K562 (cell line): ENCODE data around the gene LIPT2. TPM values are rescaled to one million over a fixed set of nuclear protein-coding genes. Genes with fewer than 3 reads are reported as not detected.

ENCODE experiments used
- ARID1B ChIP-seq: fragments of 450-650 bp; IDR thresholded peaks from 2 replicates; pipeline ENCODE4 v1.6.1; 2016; ENCODE audit warnings: antibody characterized with exemption, mild to moderate bottlenecking, inconsistent platforms
- BRD9 ChIP-seq: fragments of 450-650 bp; IDR thresholded peaks from 2 replicates; pipeline ENCODE4 v1.6.1; 2018; ENCODE audit warnings: low read depth; ENCODE audit not compliant: partially characterized antibody
- CBX3 ChIP-seq, 2 experiments: IDR thresholded peaks; 1 replicate in 1 of 2; 2 replicates in 1 of 2; pipeline ENCODE4 v1.6.1; 2012; ENCODE audit warnings: inconsistent platforms in 2 of 2, low read length in 2 of 2, borderline replicate concordance in 1 of 2, control low read depth in 1 of 2
- CTBP1 ChIP-seq: fragments of 450-650 bp; IDR thresholded peaks from 2 replicates; pipeline ENCODE4 v1.6.1; 2016; ENCODE audit warnings: borderline replicate concordance
- DPF2 ChIP-seq: fragments of 450-650 bp; IDR thresholded peaks from 2 replicates; pipeline ENCODE4 v1.6.1; 2016
- HNRNPUL1 ChIP-seq: fragments of 200-400 bp; formaldehyde crosslinking; IDR thresholded peaks from 2 replicates; pipeline ENCODE4 v1.6.1; 2017; ENCODE audit warnings: low read length
- KDM5B ChIP-seq: fragments of 200-600 bp; sonication (generic); IDR thresholded peaks from 2 replicates; pipeline ENCODE4 v1.6.1; 2012; ENCODE audit warnings: low read depth, mild to moderate bottlenecking, moderate library complexity, low read length, control low read depth, inconsistent platforms; ENCODE audit not compliant: insufficient replicate concordance
- KLF13 ChIP-seq: fragments of 450-650 bp; IDR thresholded peaks from 2 replicates; pipeline ENCODE4 v1.6.1; 2016; ENCODE audit warnings: missing genetic modification characterization, low read depth, mild to moderate bottlenecking, missing compliant biosample characterization, moderate library complexity, borderline replicate concordance
- MCM3 ChIP-seq: fragments of 450-650 bp; IDR thresholded peaks from 2 replicates; pipeline ENCODE4 v1.6.1; 2016
- MED1 ChIP-seq: sonication (generic); formaldehyde crosslinking; IDR thresholded peaks from 2 replicates; pipeline ENCODE4 v1.8.1; 2023; ENCODE audit warnings: missing genetic modification reagents, borderline replicate concordance
- MYC ChIP-seq, 2 experiments: fragments of 250-450 bp in 1 of 2; sonication (Bioruptor Pico) in 1 of 2; IDR thresholded peaks; 2 replicates each; pipeline versions ENCODE4 v1.5.1 to v1.6.1; 2012 to 2021; ENCODE audit warnings: low read depth in 2 of 2, borderline replicate concordance in 1 of 2, improper control_type of control experiment in 1 of 2, low read length in 1 of 2, mild to moderate bottlenecking in 1 of 2, moderate library complexity in 1 of 2
- PHF21A ChIP-seq: fragments of 450-650 bp; IDR thresholded peaks from 2 replicates; pipeline ENCODE4 v1.6.1; 2017; ENCODE audit warnings: low read depth, borderline replicate concordance
- PTTG1 ChIP-seq: fragments of 450-650 bp; IDR thresholded peaks from 2 replicates; pipeline ENCODE4 v1.6.1; 2016; ENCODE audit warnings: low read depth, mild to moderate bottlenecking, missing genetic modification characterization, missing compliant biosample characterization
- PYGO2 ChIP-seq: fragments of 450-650 bp; IDR thresholded peaks from 2 replicates; pipeline ENCODE4 v1.6.1; 2016; ENCODE audit warnings: mild to moderate bottlenecking, missing genetic modification characterization, moderate library complexity, missing compliant biosample characterization
- RNF2 ChIP-seq: sonication (generic); IDR thresholded peaks from 2 replicates; pipeline ENCODE4 v1.6.1; 2016
- TCFL5 ChIP-seq: fragments of 250-450 bp; sonication (Bioruptor Pico); conservative IDR thresholded peaks from 2 replicates; pipeline ENCODE4 v1.6.1; 2021; ENCODE audit warnings: mild to moderate bottlenecking, moderate library complexity, matching md5 sums
- TEAD1 ChIP-seq, 2 experiments: fragments of 450-650 bp in 1 of 2; sonication (generic) in 1 of 2; formaldehyde crosslinking; IDR thresholded peaks; 2 replicates each; pipeline versions ENCODE4 v1.4.0 to v1.8.0; 2020 to 2022; ENCODE audit warnings: mild to moderate bottlenecking in 2 of 2, missing genetic modification reagents in 1 of 2
- TOE1 ChIP-seq, 2 experiments: fragments of 450-650 bp in 1 of 2; sonication (generic) in 1 of 2; formaldehyde crosslinking in 1 of 2; IDR thresholded peaks; 2 replicates each; pipeline versions ENCODE4 v1.7.1 to v1.8.0; 2016 to 2022; ENCODE audit warnings: borderline replicate concordance in 2 of 2, mild to moderate bottlenecking in 2 of 2, antibody characterized with exemption in 1 of 2, inconsistent platforms in 1 of 2, low read depth in 1 of 2, missing genetic modification reagents in 1 of 2, moderate library complexity in 1 of 2
- TRIM24 ChIP-seq, 2 experiments: fragments of 450-650 bp; IDR thresholded peaks; 2 replicates each; pipeline ENCODE4 v1.6.1; 2016
- ZNF12 ChIP-seq: sonication (generic); formaldehyde crosslinking; IDR thresholded peaks from 2 replicates; pipeline ENCODE4 v1.4.0; 2020; ENCODE audit warnings: mild to moderate bottlenecking, missing genetic modification reagents
- ZNF165 ChIP-seq: fragments of 250-450 bp; sonication (Bioruptor Pico); IDR thresholded peaks from 2 replicates; pipeline ENCODE4 v1.4.0; 2020; ENCODE audit warnings: borderline replicate concordance
- ZNF274 ChIP-seq: IDR thresholded peaks from 2 replicates; pipeline ENCODE4 v1.6.1; 2011; ENCODE audit warnings: low read depth, mild to moderate bottlenecking, low read length, moderate library complexity, borderline replicate concordance
- ZNF589 ChIP-seq: fragments of 200-800 bp; sonication (Bioruptor generic); IDR thresholded peaks from 2 replicates; pipeline ENCODE4 v1.6.1; 2016; ENCODE audit warnings: low read depth, missing genetic modification characterization, missing compliant biosample characterization
- ZNF75A ChIP-seq: fragments of 450-650 bp; formaldehyde crosslinking; IDR thresholded peaks from 2 replicates; pipeline ENCODE4 v1.4.0; 2020; ENCODE audit warnings: mild to moderate bottlenecking
- ZNF778 ChIP-seq: fragments of 450-650 bp; formaldehyde crosslinking; IDR thresholded peaks from 2 replicates; pipeline ENCODE4 v1.4.0; 2020; ENCODE audit warnings: mild to moderate bottlenecking, moderate library complexity
- polyA plus RNA-seq, 8 experiments: library from polyadenylated mRNA; depleted of rRNA in 4 of 8; stranded (reverse) in 5 of 8; unstranded in 3 of 8; fragments of >200 nt; fragmentation: Nextera tagmentation in 2 of 8; fragmentation: Illumina TruSeq in 1 of 8; extraction: Ambion mirVana in 2 of 8; extraction: Trizol in 1 of 8; gene quantifications; 2 replicates each; pipeline versions ENCODE4 v1.2.1 to v1.2.3, GENCODE V29; 2011 to 2014; ENCODE audit warnings: inconsistent platforms in 1 of 8, missing spikeins in 1 of 8
- total RNA-seq, 7 experiments: library from RNA; depleted of rRNA in 6 of 7; stranded (reverse); fragments of >200 nt in 6 of 7; fragmentation: Illumina TruSeq in 2 of 7; extraction: Trizol in 2 of 7; gene quantifications; 2 replicates each; pipeline versions ENCODE4 v1.2.1 to v1.2.3, GENCODE V29; 2011 to 2021; ENCODE audit warnings: low replicate concordance in 1 of 7
- TF ChIP-seq, protein P1 (sequence below), 2 experiments: IDR thresholded peaks; 2 replicates each; pipeline ENCODE4 v1.6.1; 2011; ENCODE audit warnings: borderline replicate concordance in 1 of 2, control low read depth in 1 of 2, low read depth in 1 of 2, low read length in 1 of 2, mild to moderate bottlenecking in 1 of 2, mixed read lengths in 1 of 2, moderate library complexity in 1 of 2; ENCODE audit not compliant: insufficient read depth in 1 of 2, insufficient read length in 1 of 2, poor library complexity in 1 of 2, severe bottlenecking in 1 of 2; ENCODE audit errors: extremely low read depth in 1 of 2

Gene LIPT2
- total and polyA plus RNA-seq, 9 of the 15 experiments (the other 6 are each of a cell fraction or from before 2014, with no cell fraction given), result 1.00 to 5.2 (median 3.5) TPM

DNA sequence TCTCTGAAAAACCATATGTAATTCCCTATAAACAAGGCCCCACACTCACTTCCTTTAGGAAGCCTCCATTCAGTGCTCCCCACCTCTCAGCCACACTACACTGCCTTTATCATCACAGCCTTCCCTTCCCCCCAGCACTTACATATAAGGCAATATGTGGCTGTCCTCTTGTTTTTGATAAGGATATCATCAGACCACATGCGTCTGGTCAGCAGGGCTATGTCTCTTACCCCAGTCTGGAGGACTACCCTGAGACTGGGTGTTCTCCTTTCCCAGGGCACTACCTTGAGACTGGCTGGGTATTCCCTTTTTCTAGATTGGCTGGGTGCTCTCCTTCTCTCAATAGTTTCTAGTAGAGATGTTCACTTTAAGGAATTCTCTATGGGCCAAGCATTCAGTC lies 33.9 kb downstream of the LIPT2 start (continued):
- TF ChIP-seq BRD9 (no peak), MCM3 (no peak), MYC (IDR thresholded peaks at IDR 0.05; ENCODE audit: low read depth, low read length) (peak; percentile 48; the same call in 1 of the 2 replicates), MYC (CRISPR knock-in tag; IDR thresholded peaks at IDR 0.05; ENCODE audit: borderline replicate concordance, low read depth) (no peak), PHF21A (no peak), CBX3 (IDR thresholded peaks at IDR 0.05; ENCODE audit: borderline replicate concordance in 1 of 2, low read length in 2 of 2) (no peak), DPF2 (peak; percentile 79), ZNF165 (CRISPR knock-in tag) (no peak), PTTG1 (no peak), ZNF75A (no peak), ARID1B (peak; percentile 88), ZNF589 (CRISPR knock-in tag) (no peak), MED1 (CRISPR knock-in tag) (no peak), TOE1 (IDR thresholded peaks at IDR 0.05; ENCODE audit: borderline replicate concordance) (0 out of 2 replicates have a peak, but pooled peaks have one; percentile 23), TOE1 (CRISPR knock-in tag; IDR thresholded peaks at IDR 0.05; ENCODE audit: borderline replicate concordance, low read depth) (no peak), PYGO2 (no peak), ZNF778 (CRISPR knock-in tag) (no peak), TRIM24 (IDR thresholded peaks at IDR 0.05) (peak; percentile 46 to 65; a peak in 2 of 4 replicates), HNRNPUL1 (no peak), ZNF274 (no peak), RNF2 (peak; percentile 55; the same call in 1 of the 2 replicates), KDM5B (no peak), KLF13 (tag) (no peak), TEAD1 (CRISPR knock-in tag; IDR thresholded peaks at IDR 0.05) (0 out of 4 replicates have a peak, but pooled peaks of 1 of the 2 experiments have one; percentile 22), CTBP1 (no peak; the same call in 1 of the 2 replicates), TCFL5 (CRISPR knock-in tag) (no peak), ZNF12 (no peak)
- TF ChIP-seq, protein P1, sequence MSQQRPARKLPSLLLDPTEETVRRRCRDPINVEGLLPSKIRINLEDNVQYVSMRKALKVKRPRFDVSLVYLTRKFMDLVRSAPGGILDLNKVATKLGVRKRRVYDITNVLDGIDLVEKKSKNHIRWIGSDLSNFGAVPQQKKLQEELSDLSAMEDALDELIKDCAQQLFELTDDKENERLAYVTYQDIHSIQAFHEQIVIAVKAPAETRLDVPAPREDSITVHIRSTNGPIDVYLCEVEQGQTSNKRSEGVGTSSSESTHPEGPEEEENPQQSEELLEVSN (IDR thresholded peaks at IDR 0.05; ENCODE audit: borderline replicate concordance in 1 of 2, extremely low read depth in 1 of 2, insufficient read depth in 1 of 2, insufficient read length in 1 of 2, low read depth in 1 of 2, low read length in 1 of 2, poor library complexity in 1 of 2, severe bottlenecking in 1 of 2), result no peak
